Large intestine (tissue), 3 donors: ENCODE data around the gene MOSPD2. TPM values are rescaled to one million over a fixed set of nuclear protein-coding genes. Genes with fewer than 3 reads are reported as not detected.

Experiments used
- DNase-seq, 2 donors: peaks; one replicate each; pipeline versions ENCODE4 v3.0.0 to v3.0.0-alpha.2; 2013
- H3K27ac ChIP-seq: one replicate; pipeline ENCODE4 v1.5.1; 2013; ENCODE audit warnings: low read length
- H3K27me3 ChIP-seq: 2 replicates; pipeline ENCODE4 v1.6.1; 2013; ENCODE audit warnings: low read length; ENCODE audit not compliant: control insufficient read depth, insufficient read depth
- H3K36me3 ChIP-seq: 2 replicates; pipeline ENCODE4 v1.6.1; 2013; ENCODE audit warnings: low read length; ENCODE audit not compliant: control insufficient read depth, insufficient read depth
- H3K4me1 ChIP-seq: one replicate; pipeline ENCODE4 v1.6.1; 2013; ENCODE audit warnings: low read length; ENCODE audit not compliant: control insufficient read depth, insufficient read depth
- H3K4me3 ChIP-seq: one replicate; pipeline ENCODE4 v1.5.1; 2013; ENCODE audit warnings: low read length
- H3K9me3 ChIP-seq: one replicate; pipeline ENCODE4 v1.6.1; 2013; ENCODE audit warnings: mild to moderate bottlenecking, low read depth, low read length, moderate library complexity; ENCODE audit not compliant: control insufficient read depth
- WGBS: methylation state at CpG from one replicate; pipeline ENCODE4 v1.1.5; 2013; ENCODE audit warnings: low lambda C conversion rate; ENCODE audit not compliant: insufficient coverage; 5-methylcytosine and 5-hydroxymethylcytosine counted together
- polyA plus RNA-seq: library from polyadenylated mRNA; unstranded; fragments of 120-200 nt; gene quantifications from one replicate; pipeline ENCODE4 v1.2.1, GENCODE V29; 2013

The MOSPD2 gene
- polyA plus RNA-seq, 1 donor = 29.5 TPM

GRCh38 chrX:14864631-14865030 lies 8.6 kb upstream of the MOSPD2 start:
- Histone ChIP-seq H3K4me3 (no peak overlapping the region), H3K36me3 (no peaks in the 10 kb centered on the region), H3K9me3 (peaks cover 5% of the 10 kb centered on the region), H3K4me1 (no peaks in the 10 kb centered on the region), H3K27me3 (no peaks in the 10 kb centered on the region), H3K27ac (no peak overlapping the region)
- WGBS = no CpG with 5 or more reads among the region's 1 CpG
- no peak for DNase-seq

- no CpG with 5 or more reads among the region's 1 CpG for whole genome bisulfite sequencing
- Histone ChIP-seq H3K36me3 (no peaks in the 10 kb centered on the region), H3K4me1 (no peaks in the 10 kb centered on the region), H3K4me3 (no peak overlapping the region), H3K27ac (no peak overlapping the region), H3K9me3 (peaks cover 5% of the 10 kb centered on the region), H3K27me3 (no peaks in the 10 kb centered on the region)
- no peak for DNase-seq
These were observed 8.0 kb upstream of the MOSPD2 start for GRCh38 chrX:14865201-14865600.

GRCh38 chrX:14871767-14872166 lies 1.5 kb upstream of the MOSPD2 start:
- Histone ChIP-seq H3K27me3 (no peaks in the 10 kb centered on the region), H3K36me3 (no peaks in the 10 kb centered on the region), H3K4me1 (peaks cover 3% of the 10 kb centered on the region), H3K27ac (no peak overlapping the region), H3K9me3 (peaks cover 4% of the 10 kb centered on the region), H3K4me3 (no peak overlapping the region)
- no CpG with 5 or more reads among the region's 1 CpG for WGBS
- DNase-seq = no peak

GRCh38 chrX:14872355-14872754 lies 866 bp upstream of the MOSPD2 start:
- DNase-seq = no peak
- Histone ChIP-seq H3K27ac (peak overlapping the region; percentile 63), H3K4me1 (peaks cover 3% of the 10 kb centered on the region), H3K36me3 (no peaks in the 10 kb centered on the region), H3K9me3 (no peaks in the 10 kb centered on the region), H3K4me3 (peak overlapping the region; percentile 66), H3K27me3 (no peaks in the 10 kb centered on the region)
- WGBS = no CpG with 5 or more reads among the region's 7 CpGs

- Histone ChIP-seq H3K4me3 (peak overlapping the region; percentile 94), H3K27me3 (no peaks in the 10 kb centered on the region), H3K27ac (peak overlapping the region; percentile 91), H3K36me3 (no peaks in the 10 kb centered on the region), H3K4me1 (peaks cover 3% of the 10 kb centered on the region), H3K9me3 (no peaks in the 10 kb centered on the region)
- no CpG with 5 or more reads among the region's 8 CpGs for WGBS
- DNase-seq = peak in 1 of 2 donors; percentile 5
These were observed 442 bp downstream of the MOSPD2 start for GRCh38 chrX:14873676-14874049.

GRCh38 chrX:14875624-14876023 lies 2.4 kb downstream of the MOSPD2 start:
- Histone ChIP-seq H3K27me3 (no peaks in the 10 kb centered on the region), H3K27ac (no peak overlapping the region), H3K36me3 (no peaks in the 10 kb centered on the region), H3K4me1 (peaks cover 3% of the 10 kb centered on the region), H3K9me3 (no peaks in the 10 kb centered on the region), H3K4me3 (no peak overlapping the region)
- peak in 1 of 2 donors; percentile 8 for DNase-seq
- WGBS = 60% methylated on average over 1 of the region's 7 CpGs

GRCh38 chrX:14883826-14884225 lies 10.6 kb downstream of the MOSPD2 start:
- DNase-seq = no peak
- H3K27me3 ChIP-seq = no peaks in the 10 kb centered on the region
- H3K4me1 ChIP-seq = peaks cover 2% of the 10 kb centered on the region
- H3K36me3 ChIP-seq = no peaks in the 10 kb centered on the region
- no peak overlapping the region for H3K4me3 ChIP-seq
- no peak overlapping the region for H3K27ac ChIP-seq
- H3K9me3 ChIP-seq = no peaks in the 10 kb centered on the region

GRCh38 chrX:14884714-14885113 lies 11.5 kb downstream of the MOSPD2 start:
- Histone ChIP-seq H3K36me3 (no peaks in the 10 kb centered on the region), H3K9me3 (no peaks in the 10 kb centered on the region), H3K4me3 (no peak overlapping the region), H3K4me1 (peaks cover 2% of the 10 kb centered on the region), H3K27me3 (no peaks in the 10 kb centered on the region), H3K27ac (no peak overlapping the region)
- no CpG with 5 or more reads among the region's 1 CpG for WGBS
- DNase-seq = no peak

GRCh38 chrX:14886252-14886651 lies 13.0 kb downstream of the MOSPD2 start:
- Histone ChIP-seq H3K4me1 (peaks cover 2% of the 10 kb centered on the region), H3K27me3 (no peaks in the 10 kb centered on the region), H3K27ac (no peak overlapping the region), H3K4me3 (no peak overlapping the region), H3K36me3 (no peaks in the 10 kb centered on the region), H3K9me3 (no peaks in the 10 kb centered on the region)
- no CpG with 5 or more reads among the region's 3 CpGs for WGBS
- peak in 1 of 2 donors; percentile 9 for DNase-seq

- no CpG with 5 or more reads among the region's 2 CpGs for whole genome bisulfite sequencing
- H3K4me3 ChIP-seq = no peak overlapping the region
- no peaks in the 10 kb centered on the region for H3K9me3 ChIP-seq
- H3K36me3 ChIP-seq = peaks cover 2% of the 10 kb centered on the region
- no peak overlapping the region for H3K27ac ChIP-seq
- no peaks in the 10 kb centered on the region for H3K27me3 ChIP-seq
- H3K4me1 ChIP-seq = no peaks in the 10 kb centered on the region
- no peak for DNase-seq
These were observed 23.1 kb downstream of the MOSPD2 start for GRCh38 chrX:14896273-14896672.

GRCh38 chrX:14897042-14897441 lies 23.8 kb downstream of the MOSPD2 start:
- DNase-seq = no peak
- no peaks in the 10 kb centered on the region for H3K27me3 ChIP-seq
- no peaks in the 10 kb centered on the region for H3K9me3 ChIP-seq
- H3K4me3 ChIP-seq = no peak overlapping the region
- WGBS = 71% methylated on average over 1 of the region's 2 CpGs
- peaks cover 2% of the 10 kb centered on the region for H3K36me3 ChIP-seq
- no peaks in the 10 kb centered on the region for H3K4me1 ChIP-seq
- H3K27ac ChIP-seq = no peak overlapping the region
